D721Med (cell line): ENCODE measurements around the gene IQSEC3.

Source experiments
- DNase-seq: peaks from one replicate; pipeline ENCODE4 v3.0.0; 2011; ENCODE audit warnings: low spot score; ENCODE audit not compliant: insufficient read length
- FAIRE-seq: peaks from 2 replicates; lab custom pipeline; 2011; peaks lifted over from hg19 to GRCh38; lab: Jason Lieb, UNC
- CTCF ChIP-seq: IDR thresholded peaks from 2 replicates; pipeline ENCODE4 v1.5.1; 2012; ENCODE audit warnings: mild to moderate bottlenecking, control low read depth; ENCODE audit not compliant: insufficient read depth; ENCODE audit errors: missing control alignments

The IQSEC3 gene

DNA sequence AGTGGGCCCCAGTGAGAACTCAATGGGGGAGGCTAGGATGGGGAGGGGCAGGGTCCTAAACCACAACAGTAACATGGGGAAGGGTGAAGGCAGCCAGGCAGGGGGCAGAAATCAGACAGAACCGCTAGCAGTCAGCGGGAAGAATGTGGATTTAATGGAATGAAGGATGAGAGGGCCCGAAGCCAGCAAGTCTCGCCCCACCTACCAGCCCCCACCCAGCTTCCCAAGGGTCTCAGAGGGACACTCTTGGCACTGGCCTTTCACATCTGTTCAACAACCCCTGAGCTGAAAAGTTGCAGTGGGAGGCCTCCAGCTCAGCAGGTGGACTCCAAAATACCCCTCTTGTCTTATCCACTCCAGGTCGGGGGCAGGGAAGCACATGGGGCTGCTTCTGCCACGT, 153.9 kb downstream of the IQSEC3 start:
- DNase-seq (no peak), FAIRE-seq (no peak)
- no peak for TF ChIP-seq CTCF

DNA sequence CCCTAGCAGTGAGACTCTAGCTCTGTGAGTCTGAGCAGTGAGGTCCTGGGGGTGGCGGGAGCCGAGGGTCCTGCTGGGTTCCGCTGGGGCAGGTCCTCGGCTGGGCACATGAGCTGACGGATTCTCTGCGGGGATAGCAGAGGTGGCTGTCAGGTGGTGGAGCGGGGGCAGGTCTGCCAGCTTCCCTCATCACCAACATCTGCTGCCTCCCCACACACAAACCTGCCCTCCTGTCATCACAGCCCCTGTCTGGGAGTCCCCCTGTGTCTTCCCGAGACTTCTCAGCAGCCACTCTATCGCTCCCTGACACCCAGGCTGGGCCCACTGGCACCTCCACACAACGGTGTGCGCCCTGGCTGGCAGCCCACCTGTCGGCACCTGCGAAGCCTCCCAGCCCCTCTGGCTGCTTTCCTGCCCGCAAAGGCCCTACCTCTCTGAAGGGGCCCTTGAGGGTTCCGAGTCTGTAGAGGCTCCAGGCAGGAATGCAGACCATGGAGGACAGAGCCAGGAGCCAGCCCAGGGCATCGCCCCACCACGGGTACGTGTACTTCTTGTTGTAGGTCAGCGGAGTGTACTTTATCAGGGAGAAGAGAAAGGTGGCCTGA, 154.5 kb downstream of the IQSEC3 start:
- FAIRE-seq (no peak), DNase-seq (no peak)
- no peak for TF ChIP-seq CTCF

- DNase-seq (no peak), FAIRE-seq (no peak)
- no peak for TF ChIP-seq CTCF
Measured at GRCh38 chr12:221736-222135, 155.2 kb downstream of the IQSEC3 start.

DNA sequence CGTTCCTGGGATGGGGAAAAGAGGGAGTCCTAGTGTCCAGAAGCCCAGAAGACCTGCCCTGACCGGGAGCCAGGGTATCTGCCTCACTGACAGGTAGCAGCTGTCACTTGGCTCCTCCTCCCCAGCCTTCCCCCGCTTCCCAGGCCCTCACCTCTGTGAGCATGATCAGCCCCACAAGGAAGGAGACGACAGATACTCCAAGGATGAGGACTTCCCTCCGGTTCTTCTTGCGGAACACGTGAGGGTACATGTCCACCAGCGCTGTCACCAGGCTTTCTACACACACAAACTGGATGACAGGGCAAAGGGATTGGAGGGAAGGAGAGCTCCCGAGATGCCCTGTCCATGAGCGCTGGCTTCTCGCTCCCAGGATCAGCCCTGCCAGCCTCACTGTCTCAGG, 157.3 kb downstream of the IQSEC3 start:
- FAIRE-seq (no peak), DNase-seq (no peak)
- no peak for TF ChIP-seq CTCF

GRCh38 chr12:224330-224729, 157.8 kb downstream of the IQSEC3 start:
- no peak for TF ChIP-seq CTCF
- no peak for FAIRE-seq
- DNase-seq = no peak

- DNase-seq (no peak), FAIRE-seq (no peak)
- TF ChIP-seq CTCF = no peak
Measured at GRCh38 chr12:225012-225411, 158.4 kb downstream of the IQSEC3 start.

- DNase-seq (no peak), FAIRE-seq (no peak)
- TF ChIP-seq CTCF = no peak
Measured at GRCh38 chr12:226401-226800, 159.8 kb downstream of the IQSEC3 start.
